GM18868 (cell line): ENCODE results near the gene NINJ1.

ENCODE experiments used
- ATAC-seq: cut with Tn5 transposase; IDR thresholded peaks from one replicate; pipeline ENCODE4 v1.9.1; 2021; ENCODE audit warnings: mild to moderate bottlenecking, moderate library complexity; ENCODE audit not compliant: unreplicated experiment

Gene NINJ1

GRCh38 chr9:93090091-93090655, 43.9 kb downstream of the NINJ1 start:
- no peak for ATAC-seq

DNA sequence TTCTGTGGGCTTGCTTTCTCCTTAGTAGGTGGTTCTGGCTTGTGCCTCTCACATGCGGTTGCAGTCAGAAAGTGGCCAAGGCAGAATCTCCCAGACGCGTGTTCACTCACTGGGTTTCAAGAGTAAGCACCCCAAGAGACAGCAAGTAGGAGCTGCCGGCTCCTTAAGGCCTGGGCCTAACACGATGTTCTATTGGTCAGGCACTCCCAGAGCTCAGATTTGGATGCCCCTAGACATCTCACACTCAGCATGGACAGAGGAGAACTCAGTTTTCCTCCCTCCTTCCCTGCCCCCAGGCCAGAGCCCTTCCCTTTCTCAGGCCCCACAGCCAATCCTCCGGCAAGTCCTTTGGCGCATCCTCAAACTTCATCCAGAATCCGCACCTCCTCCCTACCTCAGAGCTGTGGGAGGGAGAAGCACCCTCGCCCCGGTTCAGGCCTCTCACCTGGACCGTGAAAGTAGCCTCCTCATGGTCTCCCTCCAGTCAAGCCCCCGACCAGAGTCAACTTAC, 44.5 kb downstream of the NINJ1 start:
- ATAC-seq: no peak

DNA sequence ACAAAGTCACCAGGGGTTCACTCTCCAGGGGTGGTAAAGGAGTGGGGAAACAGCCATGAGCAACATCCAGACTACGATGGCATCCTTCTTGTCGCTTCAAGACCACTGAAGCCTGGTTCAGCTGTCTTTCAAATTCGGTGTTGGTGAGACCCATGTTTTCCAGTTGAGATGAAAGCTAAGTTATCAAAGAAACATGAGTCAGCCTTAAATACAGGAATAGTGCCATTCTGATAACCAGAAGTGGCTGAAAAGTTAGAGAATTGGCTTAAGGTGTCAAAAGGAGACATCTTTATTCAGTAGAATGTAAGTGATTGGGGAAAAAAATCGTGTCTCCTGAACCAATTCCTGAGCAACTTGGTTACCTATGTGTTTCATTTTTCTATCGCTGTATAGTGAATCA, 45.0 kb downstream of the NINJ1 start:
- ATAC-seq: no peak

GRCh38 chr9:93088656-93089015, 45.4 kb downstream of the NINJ1 start:
- ATAC-seq: no peak

DNA sequence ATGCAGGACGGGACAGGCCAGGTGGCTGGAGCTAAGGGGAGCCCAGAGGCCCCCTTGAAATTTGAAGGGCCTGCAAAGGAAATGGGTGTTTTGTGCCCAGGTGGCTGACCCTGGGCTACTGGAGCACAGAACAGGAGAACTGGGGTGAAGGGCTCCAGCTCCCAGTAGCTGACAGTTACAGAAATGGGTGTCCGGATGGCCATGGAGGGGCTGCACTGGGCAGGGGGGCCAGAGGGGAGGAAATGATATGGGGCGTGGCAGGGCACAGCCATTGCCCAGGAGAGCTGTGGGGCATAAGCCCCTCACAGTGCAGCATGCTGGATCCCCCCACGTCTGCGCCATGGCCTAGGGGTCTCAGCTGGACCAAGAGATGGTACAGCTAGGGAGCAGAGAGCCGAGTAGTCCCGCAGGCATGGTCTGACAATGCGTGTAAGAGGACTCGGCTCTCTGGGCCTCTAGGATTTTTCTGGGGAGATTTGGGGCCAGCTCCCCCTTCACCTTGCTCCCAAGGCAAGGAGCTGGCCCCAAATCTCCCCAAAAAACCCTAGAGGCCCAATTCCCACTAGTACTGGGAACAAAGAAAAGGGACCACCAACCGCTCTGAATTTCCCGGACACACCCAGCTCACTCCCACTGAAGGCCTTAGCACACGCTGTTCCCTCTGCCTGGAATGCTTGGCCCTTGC, 45.9 kb downstream of the NINJ1 start:
- ATAC-seq: no peak

DNA sequence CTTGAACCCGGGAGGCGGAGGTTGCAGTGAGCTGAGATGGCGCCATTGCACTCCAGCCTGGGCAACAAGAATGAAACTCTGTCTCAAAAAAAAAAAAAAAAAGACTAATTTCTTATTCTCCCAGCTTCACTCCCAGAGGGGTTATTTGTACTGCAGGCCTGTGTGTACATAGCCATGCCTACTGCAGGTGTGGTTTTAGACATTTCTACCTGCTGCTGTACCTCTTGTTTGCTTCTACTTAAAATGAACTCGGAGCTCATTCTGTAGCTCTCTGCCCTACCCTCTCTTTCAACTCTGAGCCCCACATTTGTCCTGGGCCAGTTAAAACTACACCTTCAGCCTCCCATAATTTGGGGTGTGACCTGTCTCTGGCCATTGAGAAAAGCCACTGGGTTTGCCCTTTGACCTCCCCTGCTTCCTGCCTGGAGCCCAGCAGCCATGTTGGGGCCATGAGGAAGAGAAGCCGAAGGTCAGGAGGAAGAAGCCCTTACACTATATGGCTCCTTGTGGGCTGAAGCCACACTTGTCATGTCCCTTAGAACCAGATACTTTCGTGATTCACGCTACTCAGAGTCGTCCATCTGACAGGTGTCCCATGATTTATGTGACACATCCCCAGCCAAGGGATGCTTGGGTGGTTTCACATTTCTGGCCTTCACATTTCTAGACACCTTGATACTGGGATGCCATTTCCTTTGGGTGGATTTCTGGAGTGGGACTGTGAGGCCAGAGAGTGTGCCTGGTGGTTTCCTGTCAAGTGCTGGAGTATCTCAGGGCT, 47.4 kb downstream of the NINJ1 start:
- ATAC-seq: no peak

GRCh38 chr9:93085676-93086075, 48.4 kb downstream of the NINJ1 start:
- no peak for ATAC-seq

GRCh38 chr9:93084471-93084881, 49.6 kb downstream of the NINJ1 start:
- no peak for ATAC-seq

DNA sequence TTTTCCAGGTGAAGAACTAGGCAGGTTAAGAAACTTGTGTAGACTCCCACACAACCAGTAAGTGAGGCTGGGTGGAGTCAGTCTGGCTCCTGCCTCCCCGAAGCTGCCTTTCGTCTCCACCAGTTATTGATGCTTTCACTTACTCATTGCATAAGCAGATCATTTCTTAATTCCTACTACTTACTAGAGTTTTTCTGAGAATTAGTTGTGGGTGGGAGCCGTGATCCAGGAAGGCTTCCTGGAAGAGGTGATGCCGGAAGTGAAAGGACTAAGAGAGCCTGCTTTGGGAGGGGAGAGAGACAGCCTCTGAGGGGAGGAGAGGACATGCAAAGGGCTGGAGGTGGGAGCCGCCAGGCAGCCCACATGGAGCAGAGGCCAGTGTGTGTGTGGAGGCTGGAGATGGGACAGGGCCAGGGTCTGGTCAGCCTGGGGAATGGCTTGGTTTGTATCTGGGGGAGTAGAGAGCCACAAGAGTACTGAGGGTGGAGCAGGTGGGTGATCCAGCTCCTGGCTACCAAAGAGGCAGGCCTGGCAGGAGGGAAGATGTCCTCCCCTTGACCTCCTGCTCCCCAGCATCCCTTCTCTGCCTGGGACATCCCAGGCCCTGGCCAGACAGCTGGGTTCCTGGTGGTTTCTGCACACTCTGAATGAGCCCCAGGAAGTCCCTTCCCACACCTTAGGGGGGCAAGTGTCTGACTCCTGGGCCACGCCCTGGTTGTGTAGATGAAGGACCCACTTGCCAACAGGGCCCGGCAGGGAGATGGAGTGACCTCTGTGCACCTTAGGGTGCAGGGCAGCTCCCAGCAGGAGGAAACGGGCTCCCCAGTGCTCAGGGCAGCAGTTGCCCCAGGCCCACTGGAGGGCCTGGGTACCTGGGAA, 50.2 kb downstream of the NINJ1 start:
- ATAC-seq: no peak

- no peak for ATAC-seq
Measured at GRCh38 chr9:93082841-93083411, 51.1 kb downstream of the NINJ1 start.

DNA sequence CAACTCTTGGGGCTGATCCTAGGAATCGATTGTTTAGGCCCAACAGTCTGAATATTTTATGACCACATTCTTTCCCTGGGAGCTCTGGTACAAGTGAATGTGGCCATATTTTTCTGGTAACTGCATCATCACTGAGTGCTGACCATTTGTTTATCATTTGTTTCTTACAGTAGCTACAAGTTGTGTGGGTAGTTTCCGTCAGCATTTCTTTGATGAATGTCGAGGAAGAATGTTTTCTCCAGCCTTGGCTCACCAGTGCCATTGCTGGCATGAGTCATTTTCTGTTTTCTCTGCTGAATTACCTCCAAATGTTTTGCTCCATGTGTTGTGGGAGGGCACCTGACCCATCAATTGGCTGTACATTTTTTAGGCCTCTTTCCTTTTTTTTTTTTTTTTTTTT, 52.1 kb downstream of the NINJ1 start:
- ATAC-seq: no peak

- ATAC-seq: no peak
Measured at GRCh38 chr9:93081081-93081529, 52.9 kb downstream of the NINJ1 start.

DNA sequence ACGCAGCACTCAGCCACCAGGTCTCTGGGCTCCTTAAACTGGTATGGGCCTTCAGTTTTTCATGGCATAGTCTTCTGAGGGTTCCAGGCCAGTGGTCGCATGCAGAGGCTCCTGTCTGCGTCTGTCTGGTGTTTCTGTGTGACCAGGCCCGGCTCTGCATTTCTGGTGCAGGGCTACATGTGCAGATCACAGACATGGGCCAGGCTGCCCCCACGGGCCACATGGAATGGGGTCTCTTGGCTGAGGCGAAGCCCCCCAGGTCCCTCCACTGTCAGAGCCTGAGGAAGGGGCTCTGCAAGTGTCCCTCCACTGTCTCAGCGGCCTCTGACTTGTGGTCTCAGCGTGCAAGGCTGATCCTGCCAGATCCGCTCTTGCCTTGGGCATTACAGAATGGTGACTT, 53.6 kb downstream of the NINJ1 start:
- ATAC-seq: no peak

DNA sequence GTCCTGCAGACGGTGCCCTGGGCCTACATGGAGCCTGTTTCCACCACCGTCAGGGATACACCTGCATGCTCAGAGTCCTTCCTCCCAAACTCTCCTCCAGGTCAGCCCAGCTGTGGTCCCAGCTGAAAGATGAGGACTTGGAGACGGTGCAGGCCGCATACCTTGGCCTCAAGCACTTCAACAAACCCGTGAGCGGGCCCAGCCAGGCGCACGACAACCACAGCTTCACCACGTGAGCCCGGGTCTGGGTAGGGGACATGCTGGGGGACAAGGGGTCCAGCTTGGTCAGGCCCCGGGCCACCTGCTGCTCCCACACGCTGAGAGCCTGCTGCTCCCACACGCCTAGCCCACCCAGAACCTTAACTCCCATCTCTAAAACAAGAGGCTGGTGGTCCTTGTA, 54.7 kb downstream of the NINJ1 start:
- ATAC-seq: no peak

- ATAC-seq: no peak
Measured at GRCh38 chr9:93077811-93078210, 56.2 kb downstream of the NINJ1 start.

- no peak for ATAC-seq
Measured at GRCh38 chr9:93077367-93077766, 56.7 kb downstream of the NINJ1 start.

- no peak for ATAC-seq
Measured at GRCh38 chr9:93076792-93077128, 57.3 kb downstream of the NINJ1 start.

- ATAC-seq: no peak
Measured at GRCh38 chr9:93076101-93076791, 57.8 kb downstream of the NINJ1 start.

DNA sequence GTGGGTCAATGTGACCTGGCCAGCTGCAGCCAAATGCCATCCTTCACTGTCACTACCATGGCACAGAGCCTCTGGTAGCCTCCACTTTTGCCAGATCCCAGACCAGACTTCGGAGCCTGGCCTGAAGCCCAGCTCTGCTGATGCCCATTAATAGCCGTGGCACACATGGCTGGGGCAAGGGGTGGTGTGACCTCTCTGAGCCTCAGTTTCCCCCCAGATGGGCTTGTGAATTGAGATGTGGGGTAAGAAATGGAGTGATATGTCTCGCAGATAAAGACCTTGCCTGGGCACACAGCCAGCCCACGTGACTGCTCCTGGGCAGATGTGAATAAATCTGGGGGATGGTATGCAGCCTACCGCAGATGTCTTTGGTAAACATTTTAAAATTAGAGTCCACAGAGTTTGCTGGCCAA, 61.7 kb downstream of the NINJ1 start:
- ATAC-seq: no peak
